GM12872 (cell line): ENCODE results near the gene ERI3.

Experiments used
- TF ChIP-seq, protein P1 (sequence below): IDR thresholded peaks from 3 replicates; pipeline ENCODE4 v1.5.1; 2011; ENCODE audit warnings: low read depth, mild to moderate bottlenecking, low read length, moderate library complexity; ENCODE audit not compliant: insufficient read depth

ERI3 gene

DNA sequence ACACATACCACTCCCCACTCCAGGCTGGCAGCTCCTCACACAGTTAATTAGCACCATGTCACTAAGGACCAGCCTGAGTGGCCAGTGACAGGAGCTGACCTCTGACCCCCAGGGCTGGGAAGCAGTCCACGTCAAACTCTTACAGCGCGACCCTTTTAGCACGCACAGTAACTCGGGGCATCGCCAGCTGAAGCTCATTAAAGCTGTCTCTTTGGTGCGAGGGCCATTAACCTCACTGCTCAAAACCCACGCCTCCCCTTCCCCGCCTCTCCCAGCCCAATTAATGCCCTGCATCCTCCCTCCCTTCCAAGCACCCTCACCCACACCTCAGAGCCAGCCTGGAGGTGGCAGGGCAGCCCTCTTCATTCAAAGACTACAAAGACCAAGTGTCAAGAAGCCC lies 110.1 kb downstream of the ERI3 start:
- TF ChIP-seq, protein P1, sequence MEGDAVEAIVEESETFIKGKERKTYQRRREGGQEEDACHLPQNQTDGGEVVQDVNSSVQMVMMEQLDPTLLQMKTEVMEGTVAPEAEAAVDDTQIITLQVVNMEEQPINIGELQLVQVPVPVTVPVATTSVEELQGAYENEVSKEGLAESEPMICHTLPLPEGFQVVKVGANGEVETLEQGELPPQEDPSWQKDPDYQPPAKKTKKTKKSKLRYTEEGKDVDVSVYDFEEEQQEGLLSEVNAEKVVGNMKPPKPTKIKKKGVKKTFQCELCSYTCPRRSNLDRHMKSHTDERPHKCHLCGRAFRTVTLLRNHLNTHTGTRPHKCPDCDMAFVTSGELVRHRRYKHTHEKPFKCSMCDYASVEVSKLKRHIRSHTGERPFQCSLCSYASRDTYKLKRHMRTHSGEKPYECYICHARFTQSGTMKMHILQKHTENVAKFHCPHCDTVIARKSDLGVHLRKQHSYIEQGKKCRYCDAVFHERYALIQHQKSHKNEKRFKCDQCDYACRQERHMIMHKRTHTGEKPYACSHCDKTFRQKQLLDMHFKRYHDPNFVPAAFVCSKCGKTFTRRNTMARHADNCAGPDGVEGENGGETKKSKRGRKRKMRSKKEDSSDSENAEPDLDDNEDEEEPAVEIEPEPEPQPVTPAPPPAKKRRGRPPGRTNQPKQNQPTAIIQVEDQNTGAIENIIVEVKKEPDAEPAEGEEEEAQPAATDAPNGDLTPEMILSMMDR: no peak

DNA sequence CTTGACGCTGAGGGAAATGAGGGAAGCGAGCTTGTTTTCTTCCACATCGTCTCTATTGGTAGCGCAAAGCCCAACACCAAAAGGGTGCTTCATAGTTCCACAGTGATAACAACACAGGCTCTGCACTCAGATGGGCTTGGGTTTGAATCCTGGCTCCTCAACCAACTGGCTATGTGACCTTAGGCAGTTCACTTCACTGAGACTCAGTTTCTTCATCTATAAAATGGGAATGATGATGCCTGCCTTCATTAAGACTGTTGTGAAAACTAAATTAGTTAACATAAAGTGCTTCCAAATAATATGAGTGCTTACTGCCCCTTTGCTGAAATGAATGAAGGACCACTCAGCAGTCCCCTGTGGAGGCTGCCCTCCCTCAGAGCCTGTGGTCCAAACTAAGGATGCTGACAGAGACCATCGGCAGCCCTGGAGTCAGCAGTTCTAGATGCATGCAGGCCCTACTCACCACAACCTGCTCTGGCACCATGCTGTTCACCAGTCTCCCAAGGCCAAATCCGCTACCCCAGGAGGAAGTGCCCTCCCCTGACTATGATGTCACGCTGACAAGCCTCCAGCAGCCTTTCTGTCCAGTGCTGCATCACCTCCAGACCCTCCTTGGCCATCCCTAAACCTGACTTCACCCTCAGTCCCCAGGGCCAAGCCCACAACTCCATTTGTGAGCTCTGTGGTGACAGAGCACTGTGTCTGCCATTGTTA lies 111.1 kb downstream of the ERI3 start:
- TF ChIP-seq, protein P1: no peak

DNA sequence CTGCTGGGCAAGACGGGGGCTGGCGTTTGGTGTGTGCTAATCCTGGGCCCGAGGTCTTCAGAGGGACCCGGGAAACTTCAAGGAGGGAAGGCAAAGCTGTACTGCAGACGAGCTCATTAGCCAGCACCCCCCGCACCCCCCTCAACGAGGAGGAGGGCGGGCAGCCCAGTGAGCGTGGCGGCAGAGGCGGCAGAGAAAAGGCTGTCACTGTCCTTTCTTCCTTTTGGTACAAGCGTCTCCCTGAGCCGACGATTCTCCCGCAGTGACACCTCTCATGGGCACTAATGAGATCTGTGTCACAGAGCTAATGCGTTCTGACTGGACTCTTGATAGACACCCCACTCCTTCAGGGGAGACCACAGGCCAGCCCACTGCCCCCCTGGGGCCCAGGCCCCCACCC lies 112.3 kb downstream of the ERI3 start:
- TF ChIP-seq, protein P1: no peak

DNA sequence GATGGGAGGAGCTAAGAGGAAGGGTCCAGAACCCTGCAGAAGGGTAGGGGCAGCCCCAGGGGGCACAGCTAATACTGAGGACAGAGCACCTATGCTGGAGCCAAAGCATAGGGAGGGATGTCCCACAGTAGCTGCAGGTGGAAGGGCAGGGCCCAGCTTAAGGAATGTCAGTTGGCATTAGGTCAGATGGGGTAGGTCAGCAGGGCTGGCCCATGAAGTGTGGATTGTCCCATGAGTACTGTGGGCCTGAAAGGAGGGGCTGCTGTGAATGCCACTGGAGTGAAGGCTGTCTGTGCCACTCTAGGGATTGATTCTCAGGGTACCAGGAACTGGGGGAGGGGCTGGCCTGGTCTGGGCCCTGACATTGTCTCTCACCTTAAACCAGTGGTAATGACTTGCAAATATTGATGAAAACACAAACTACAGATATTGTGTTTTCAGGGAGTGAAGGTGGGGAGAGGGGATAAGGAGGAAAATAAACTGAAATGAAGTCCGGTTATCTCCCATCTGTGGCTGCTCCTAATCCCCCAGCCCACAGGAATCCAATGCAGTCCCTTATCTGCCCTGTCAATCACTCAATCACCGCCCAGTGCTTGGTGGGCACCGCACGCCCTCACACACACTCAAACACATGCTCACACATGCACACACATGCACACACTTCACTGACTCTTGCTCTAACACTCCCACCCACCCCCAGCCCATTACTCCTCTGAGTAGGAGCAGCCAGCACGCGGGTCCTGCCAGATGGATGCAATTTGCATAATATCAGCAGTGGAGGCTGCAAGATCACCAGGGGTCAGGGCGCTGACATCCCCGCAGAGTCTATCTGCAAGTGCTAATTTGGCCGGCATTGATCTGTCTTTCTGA lies 114.0 kb downstream of the ERI3 start:
- TF ChIP-seq, protein P1: no peak

DNA sequence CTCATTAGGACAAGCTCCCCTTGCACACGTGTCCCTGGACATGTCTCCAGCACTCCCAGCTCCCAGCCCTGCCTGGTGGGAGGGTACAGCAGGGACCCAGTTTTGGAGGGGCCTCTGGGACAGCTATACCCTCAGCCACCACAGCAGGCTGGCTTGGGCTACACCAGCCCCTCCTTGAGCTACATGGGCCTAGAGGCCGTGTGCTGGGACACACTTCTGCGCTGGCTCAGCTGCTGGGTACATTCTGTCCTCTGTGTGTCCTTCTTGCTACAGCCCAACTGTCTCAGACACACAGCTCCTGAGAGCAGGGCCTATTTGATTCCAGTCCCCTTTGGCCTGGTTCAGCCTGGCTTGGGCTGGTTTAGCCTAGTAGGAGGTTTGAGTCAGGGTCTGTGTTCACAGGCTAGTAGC lies 115.1 kb downstream of the ERI3 start:
- TF ChIP-seq, protein P1: no peak

DNA sequence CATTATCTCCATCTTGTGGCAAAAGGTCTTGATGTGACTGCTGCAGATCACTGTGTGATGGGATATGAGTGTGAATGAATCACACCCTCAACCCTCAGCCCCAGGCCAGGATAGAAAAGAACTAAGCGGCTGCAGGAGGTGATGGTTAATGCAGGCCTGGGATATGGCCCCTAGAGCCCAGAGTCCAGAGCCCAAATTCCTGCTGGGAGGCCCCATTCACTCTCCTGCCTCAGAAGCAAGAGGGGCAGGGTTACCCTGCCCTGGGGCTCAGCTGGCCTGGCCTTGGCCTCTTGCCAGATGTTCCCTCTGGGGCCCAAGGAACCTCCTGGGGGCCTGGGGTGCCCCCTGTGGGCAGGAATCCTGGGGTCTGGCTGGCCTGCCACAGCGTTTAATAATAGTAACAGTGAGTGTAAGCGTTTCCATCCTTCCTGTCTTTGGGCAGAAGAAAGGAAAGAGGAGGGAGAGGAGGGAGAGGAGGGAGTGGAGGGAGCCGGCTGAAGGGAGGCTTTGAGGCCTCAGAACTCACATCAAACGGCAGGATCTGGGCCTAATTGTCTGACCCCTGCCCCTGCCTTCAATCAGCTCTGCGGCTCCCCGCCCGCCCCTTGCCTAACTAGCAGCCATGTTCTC lies 115.6 kb downstream of the ERI3 start:
- TF ChIP-seq, protein P1: no peak

DNA sequence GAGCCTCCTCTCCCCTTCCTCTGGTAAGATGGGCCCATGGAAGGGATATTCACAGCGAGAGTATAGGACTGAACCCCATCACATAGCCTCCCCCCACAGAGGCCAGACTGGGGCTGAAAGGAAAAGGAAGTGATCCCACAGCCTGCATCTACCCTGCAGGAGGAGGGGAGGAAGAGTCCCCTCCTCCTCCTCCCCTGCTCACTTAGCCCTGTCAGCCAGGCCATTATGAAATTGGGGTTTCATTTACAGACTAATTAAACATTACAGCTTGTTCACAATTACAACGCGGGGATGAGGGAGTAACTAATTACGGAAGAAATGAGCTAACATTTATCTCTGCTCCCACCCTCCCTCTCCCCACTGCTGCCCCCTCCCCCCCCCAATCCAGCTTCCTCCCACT lies 116.4 kb downstream of the ERI3 start:
- TF ChIP-seq, protein P1: no peak
